Neuronal stem cell (in vitro differentiated cells): Measurements from ENCODE around the gene PRH2.

Experiments used
- DNase-seq: peaks from one replicate; pipeline ENCODE4 v3.0.0-alpha.2; 2013; ENCODE audit warnings: low spot score
- H2AFZ ChIP-seq: one replicate; pipeline ENCODE4 v1.6.1; 2013; ENCODE audit warnings: mild to moderate bottlenecking, low read length, inconsistent platforms
- H2AK5ac ChIP-seq: 2 replicates; pipeline ENCODE4 v1.6.1; 2013; ENCODE audit warnings: low read depth, mild to moderate bottlenecking, inconsistent platforms, low read length, moderate library complexity, mixed read lengths
- H2BK120ac ChIP-seq: 2 replicates; pipeline ENCODE4 v1.6.1; 2013; ENCODE audit warnings: low read depth, mild to moderate bottlenecking, inconsistent platforms, low read length, moderate library complexity, mixed read lengths
- H2BK12ac ChIP-seq: one replicate; pipeline ENCODE4 v1.6.1; 2013; ENCODE audit warnings: low read length, inconsistent platforms
- H2BK15ac ChIP-seq: 2 replicates; pipeline ENCODE4 v1.6.1; 2013; ENCODE audit warnings: mild to moderate bottlenecking, low read length, inconsistent platforms, mixed read lengths
- H2BK5ac ChIP-seq: one replicate; pipeline ENCODE4 v1.6.1; 2013; ENCODE audit warnings: inconsistent platforms, mild to moderate bottlenecking, low read length, moderate library complexity
- H3K14ac ChIP-seq: one replicate; pipeline ENCODE4 v1.6.1; 2013; ENCODE audit warnings: low read length, inconsistent platforms
- H3K18ac ChIP-seq: 2 replicates; pipeline ENCODE4 v1.6.1; 2013; ENCODE audit warnings: low read length, inconsistent platforms
- H3K23ac ChIP-seq: 2 replicates; pipeline ENCODE4 v1.6.1; 2013; ENCODE audit warnings: low read depth, mild to moderate bottlenecking, mixed read lengths, low read length, inconsistent platforms; ENCODE audit not compliant: poor library complexity
- H3K27ac ChIP-seq: replicated peaks from 3 replicates; pipeline ENCODE4 v1.5.1; 2013; ENCODE audit warnings: low read length, inconsistent platforms
- H3K27me3 ChIP-seq, 3 experiments: 2 replicates each; pipeline ENCODE4 v1.6.1; 2013; ENCODE audit warnings: low read length in 3 of 3, mild to moderate bottlenecking in 2 of 3, inconsistent platforms in 1 of 3, low read depth in 1 of 3, mixed read lengths in 1 of 3, moderate library complexity in 1 of 3; ENCODE audit not compliant: control insufficient read depth in 3 of 3, insufficient read depth in 3 of 3
- H3K36me3 ChIP-seq, 2 donors: replicated peaks in 1 of 2; 2 replicates each; pipeline ENCODE4 v1.6.1; 2013; ENCODE audit warnings: low read length in 2 of 2; ENCODE audit not compliant: control insufficient read depth in 2 of 2, insufficient read depth in 2 of 2
- H3K4ac ChIP-seq: 2 replicates; pipeline ENCODE4 v1.6.1; 2013; ENCODE audit warnings: inconsistent platforms, mild to moderate bottlenecking, low read length, moderate library complexity
- H3K4me1 ChIP-seq, 2 donors: 1 replicate in 1 of 2; 2 replicates in 1 of 2; pipeline ENCODE4 v1.6.1; 2013; ENCODE audit warnings: low read length in 2 of 2, low read depth in 1 of 2; ENCODE audit not compliant: control insufficient read depth in 2 of 2, insufficient read depth in 1 of 2
- H3K4me2 ChIP-seq: one replicate; pipeline ENCODE4 v1.6.1; 2013; ENCODE audit warnings: mild to moderate bottlenecking, low read length, inconsistent platforms; ENCODE audit not compliant: insufficient read depth, poor library complexity, severe bottlenecking
- H3K4me3 ChIP-seq, 2 donors: 2 replicates each; pipeline ENCODE4 v1.5.1; 2013; ENCODE audit warnings: low read length in 2 of 2, mild to moderate bottlenecking in 2 of 2, inconsistent platforms in 1 of 2, moderate library complexity in 1 of 2
- H3K79me1 ChIP-seq: one replicate; pipeline ENCODE4 v1.6.1; 2013; ENCODE audit warnings: low read depth, mild to moderate bottlenecking, inconsistent platforms, low read length, moderate library complexity
- H3K9ac ChIP-seq: one replicate; pipeline ENCODE4 v1.6.1; 2013; ENCODE audit warnings: mild to moderate bottlenecking, low read depth, low read length, inconsistent platforms; ENCODE audit not compliant: poor library complexity
- H3K9me3 ChIP-seq, 2 donors: replicated peaks in 1 of 2; 2 replicates each; pipeline versions ENCODE3 to v1.6.1; 2013; ENCODE audit warnings: low read length in 2 of 2, mild to moderate bottlenecking in 2 of 2, inconsistent platforms in 1 of 2, low read depth in 1 of 2, mixed read lengths in 1 of 2, moderate library complexity in 1 of 2; ENCODE audit not compliant: control insufficient read depth in 2 of 2, insufficient read depth in 1 of 2
- H4K8ac ChIP-seq: one replicate; pipeline ENCODE4 v1.6.1; 2013; ENCODE audit warnings: low read depth, mild to moderate bottlenecking, inconsistent platforms, low read length, moderate library complexity
- H4K91ac ChIP-seq: one replicate; pipeline ENCODE4 v1.6.1; 2013; ENCODE audit warnings: low read length, low read depth, mild to moderate bottlenecking, inconsistent platforms; ENCODE audit not compliant: poor library complexity
- WGBS, 2 donors: extraction: QIAGEN DNeasy Blood & Tissue Kit; methylation state at CpG; one replicate each; pipeline ENCODE4 v1.1.7; 2013; ENCODE audit warnings: missing lambda C conversion rate in 2 of 2, mixed read lengths in 1 of 2; ENCODE audit not compliant: insufficient read length in 2 of 2, insufficient replicate concordance in 1 of 2; ENCODE audit errors: extremely low coverage in 2 of 2; 5-methylcytosine and 5-hydroxymethylcytosine counted together

PRH2 gene

DNA sequence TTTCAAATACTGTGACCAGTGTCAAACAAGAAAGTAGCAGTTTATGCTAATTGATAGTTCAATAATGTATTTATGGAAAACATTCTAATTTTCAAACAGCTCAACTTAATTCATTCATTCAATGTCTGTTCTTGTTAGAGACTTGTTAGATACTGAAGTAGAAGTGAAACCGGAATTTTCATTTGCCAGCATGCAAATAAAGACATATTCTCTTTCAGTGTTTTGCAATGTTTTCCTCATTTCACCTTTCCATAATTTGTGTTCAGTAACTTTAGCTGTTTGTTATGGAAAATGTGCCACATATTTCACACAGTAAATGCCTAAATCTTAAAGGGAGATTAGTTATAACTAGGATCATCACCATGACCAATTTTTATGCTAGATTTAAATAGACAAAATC is 36.4 kb downstream of the PRH2 start:
- H3K4ac ChIP-seq: no peak overlapping the region
- peaks cover 0 to 3% of the 10 kb centered on the region in 2 donors for H3K36me3 ChIP-seq
- H2BK12ac ChIP-seq: no peak overlapping the region
- H3K27me3 ChIP-seq: no peaks in the 10 kb centered on the region
- H2BK120ac ChIP-seq: no peak overlapping the region
- H3K4me3 ChIP-seq: no peak overlapping the region
- no peak overlapping the region for H4K91ac ChIP-seq
- no CpG with 5 or more reads among the region's 1 CpG for WGBS, 2 donors
- H3K27ac ChIP-seq: no peak overlapping the region
- H3K79me1 ChIP-seq: no peaks in the 10 kb centered on the region
- DNase-seq: no peak
- H2AFZ ChIP-seq: no peak overlapping the region
- H2BK15ac ChIP-seq: no peak overlapping the region
- no peak overlapping the region for H4K8ac ChIP-seq
- H3K23ac ChIP-seq: no peak overlapping the region
- no peak overlapping the region for H3K9ac ChIP-seq
- H3K4me1 ChIP-seq: no peaks in the 10 kb centered on the region
- no peaks in the 10 kb centered on the region for H3K9me3 ChIP-seq
- H3K18ac ChIP-seq: no peak overlapping the region
- no peak overlapping the region for H3K14ac ChIP-seq
- H2AK5ac ChIP-seq: no peak overlapping the region
- no peak overlapping the region for H3K4me2 ChIP-seq
- no peak overlapping the region for H2BK5ac ChIP-seq

DNA sequence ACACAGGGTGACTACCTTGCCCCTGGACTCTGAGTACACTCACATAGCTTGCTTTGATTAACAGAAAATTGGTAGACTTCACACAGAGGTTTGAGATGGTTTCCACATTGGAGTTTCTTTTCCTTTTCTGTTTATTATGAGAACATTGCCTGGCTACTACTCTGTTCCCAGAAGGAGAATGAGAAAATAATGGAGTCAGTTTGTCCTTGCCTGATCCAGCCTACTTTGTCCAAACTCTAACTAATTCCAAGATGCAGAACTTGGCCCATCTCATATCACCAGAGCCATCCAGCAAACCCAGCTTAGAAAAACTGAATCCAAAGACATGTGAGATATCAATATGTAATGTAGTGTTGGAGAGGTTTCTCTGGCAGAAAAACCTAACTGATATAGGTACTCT is 37.3 kb downstream of the PRH2 start:
- Histone ChIP-seq H3K14ac (no peak overlapping the region), H2AK5ac (no peak overlapping the region), H2BK5ac (no peak overlapping the region), H2BK12ac (no peak overlapping the region), H3K23ac (no peak overlapping the region), H2BK120ac (no peak overlapping the region), H3K9me3 (no peaks in the 10 kb centered on the region), H3K9ac (no peak overlapping the region), H3K4me2 (no peak overlapping the region), H3K4me1 (no peaks in the 10 kb centered on the region), H3K27me3 (no peaks in the 10 kb centered on the region), H3K4ac (no peak overlapping the region), H4K8ac (no peak overlapping the region), H3K79me1 (no peaks in the 10 kb centered on the region), H3K4me3 (no peak overlapping the region), H2AFZ (no peak overlapping the region), H3K18ac (no peak overlapping the region), H2BK15ac (no peak overlapping the region), H4K91ac (no peak overlapping the region), H3K27ac (no peak overlapping the region), H3K36me3 (peaks cover 0 to 3% of the 10 kb centered on the region in 2 donors)
- no peak for DNase-seq

DNA sequence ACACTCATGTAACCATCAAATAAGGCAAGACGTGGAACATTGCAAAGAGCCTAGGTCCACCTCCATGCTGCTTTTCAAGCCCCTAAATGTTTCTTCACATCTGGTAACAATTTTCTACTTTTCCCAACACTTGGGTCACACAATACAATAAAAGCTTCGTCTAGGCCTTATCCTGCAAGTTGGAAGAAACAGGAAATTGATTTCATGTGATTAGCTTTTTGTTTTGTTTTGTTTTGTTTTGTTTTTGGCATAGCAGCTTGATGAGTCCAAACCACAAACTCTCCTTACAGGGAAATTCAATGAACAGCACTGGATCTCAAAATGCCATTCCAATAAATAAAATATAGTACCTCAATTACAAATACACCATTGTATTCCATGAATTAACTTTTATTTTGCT is 38.4 kb downstream of the PRH2 start:
- Histone ChIP-seq H2BK12ac (no peak overlapping the region), H2AFZ (no peak overlapping the region), H3K27ac (no peak overlapping the region), H3K27me3 (no peaks in the 10 kb centered on the region), H3K4me1 (no peaks in the 10 kb centered on the region), H3K4ac (no peak overlapping the region), H3K18ac (no peak overlapping the region), H3K36me3 (no peaks in the 10 kb centered on the region), H3K14ac (no peak overlapping the region), H4K91ac (no peak overlapping the region), H2BK5ac (no peak overlapping the region), H3K9me3 (no peaks in the 10 kb centered on the region), H4K8ac (no peak overlapping the region), H2BK15ac (no peak overlapping the region), H2AK5ac (no peak overlapping the region), H3K9ac (no peak overlapping the region), H3K23ac (no peak overlapping the region), H3K4me2 (no peak overlapping the region), H3K4me3 (no peak overlapping the region), H2BK120ac (no peak overlapping the region), H3K79me1 (no peaks in the 10 kb centered on the region)
- no peak for DNase-seq
- WGBS, 2 donors: no CpG with 5 or more reads among the region's 2 CpGs

DNA sequence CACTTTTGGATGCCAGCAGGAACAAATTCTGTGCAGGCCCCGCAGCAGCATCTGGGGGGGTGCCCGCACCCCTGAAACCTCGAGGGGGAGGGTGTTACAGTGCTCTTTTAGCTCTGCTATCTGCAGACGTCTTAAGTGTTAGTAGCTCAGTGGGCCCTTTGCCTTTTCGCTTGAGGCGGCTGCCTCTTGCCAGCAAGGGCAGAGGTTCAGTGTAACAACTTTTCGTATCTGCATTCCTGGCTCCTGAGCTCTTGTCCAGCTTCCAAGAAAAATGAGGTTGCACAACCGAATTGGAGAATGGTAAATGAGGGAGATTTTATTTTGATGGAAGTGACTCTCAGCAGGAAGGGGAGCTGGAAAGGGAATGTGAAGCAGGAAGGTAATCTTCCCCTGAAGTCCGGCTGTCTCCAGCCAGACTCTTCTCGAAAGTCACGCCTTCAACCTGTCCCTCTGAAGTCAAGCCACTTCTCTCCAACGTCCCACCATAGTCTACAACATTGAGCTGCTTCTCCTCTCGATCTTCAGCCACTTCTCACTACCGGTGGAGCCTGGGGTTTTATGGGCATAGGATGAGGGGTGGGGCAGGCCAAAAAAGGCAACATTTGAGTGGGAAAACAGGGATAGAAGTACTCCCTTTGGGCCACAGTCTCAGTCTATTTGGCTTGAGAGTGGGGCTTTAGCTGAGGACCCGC is 39.9 kb downstream of the PRH2 start:
- Histone ChIP-seq H3K79me1 (no peaks in the 10 kb centered on the region), H3K9ac (no peak overlapping the region), H2AFZ (no peak overlapping the region), H2BK120ac (no peak overlapping the region), H2AK5ac (no peak overlapping the region), H3K4me3 (no peak overlapping the region), H3K27ac (no peak overlapping the region), H3K23ac (no peak overlapping the region), H2BK12ac (no peak overlapping the region), H3K4ac (no peak overlapping the region), H3K18ac (no peak overlapping the region), H4K91ac (no peak overlapping the region), H3K4me2 (no peak overlapping the region), H3K4me1 (no peaks in the 10 kb centered on the region), H3K36me3 (peaks cover 0 to 4% of the 10 kb centered on the region in 2 donors), H4K8ac (no peak overlapping the region), H3K27me3 (no peaks in the 10 kb centered on the region), H2BK5ac (no peak overlapping the region), H3K9me3 (no peaks in the 10 kb centered on the region), H2BK15ac (no peak overlapping the region), H3K14ac (no peak overlapping the region)
- no CpG with 5 or more reads among the region's 15 CpGs for WGBS, 2 donors
- DNase-seq: no peak
